HG03432 (cell line): ENCODE data around the gene JADE3.

Experiments used
- ATAC-seq: cut with Tn5 transposase; IDR thresholded peaks from one replicate; pipeline ENCODE4 v1.9.1; 2021; ENCODE audit warnings: mild to moderate bottlenecking, moderate library complexity; ENCODE audit not compliant: unreplicated experiment

JADE3 gene

DNA sequence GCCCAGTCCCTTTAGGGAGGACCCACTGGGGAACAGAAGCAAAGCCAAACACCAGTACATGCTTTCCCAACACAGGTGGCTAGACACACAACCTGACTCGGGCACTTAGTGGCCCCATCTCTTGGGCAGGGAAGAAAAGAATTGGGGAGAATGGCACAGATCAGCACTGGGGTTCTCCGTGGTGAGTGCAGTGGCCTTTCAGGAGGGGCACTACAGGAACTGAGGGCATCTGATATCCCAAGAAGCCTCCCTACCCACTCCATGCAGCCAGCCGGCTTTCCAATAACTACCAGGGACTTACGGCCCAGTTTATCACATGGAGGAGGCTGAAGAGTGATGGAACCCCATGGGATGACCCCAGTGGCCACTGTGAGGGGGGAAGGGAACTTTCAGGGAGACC is 189.0 kb downstream of the JADE3 start:
- no peak for ATAC-seq
